Inferior parietal cortex (tissue), 1 donor: ENCODE measurements around the gene SMIM29.

ENCODE experiments used
- DNase-seq: peaks from one replicate; pipeline ENCODE4 v3.0.0-alpha.2; 2016; ENCODE audit errors: extremely low spot score

Gene SMIM29

DNA sequence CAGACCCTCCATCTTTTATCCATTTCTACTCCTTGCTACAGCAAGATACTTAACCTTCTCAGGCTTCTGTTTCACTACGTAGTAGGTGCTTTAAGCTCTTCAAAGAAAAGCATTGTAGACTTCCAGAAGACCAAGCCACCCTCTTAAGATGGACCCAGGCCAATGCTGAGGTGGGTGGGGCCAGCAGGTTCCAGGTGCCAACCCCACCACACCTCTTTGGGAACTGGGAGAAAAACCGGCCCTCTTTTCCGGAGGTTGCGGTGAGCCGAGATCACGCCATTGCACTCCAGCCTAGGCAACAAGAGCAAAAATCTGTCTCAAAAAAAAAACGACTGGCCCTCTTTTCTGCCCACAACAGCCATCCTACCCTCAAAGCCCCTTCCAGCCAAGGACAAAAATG is 22.7 kb downstream of the SMIM29 start:
- no peak for DNase-seq

DNA sequence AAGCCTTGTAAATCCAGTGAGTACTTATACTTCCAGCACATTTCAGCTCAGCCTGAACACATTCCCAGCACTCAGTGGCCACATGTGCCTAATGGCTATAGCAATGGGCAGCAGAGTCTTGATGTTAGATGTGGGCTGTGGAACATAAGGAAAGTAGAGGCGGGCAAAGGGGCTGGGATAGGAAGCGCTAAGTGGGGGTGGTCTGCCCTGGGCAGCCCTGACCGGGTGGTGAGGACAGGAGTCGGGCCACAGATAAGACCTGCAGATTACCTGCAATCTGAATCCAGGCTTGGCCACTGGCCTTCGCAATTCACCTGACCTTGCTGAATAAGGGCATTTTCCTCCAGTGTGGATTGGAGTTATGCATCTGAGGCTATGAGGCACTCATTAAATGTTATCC is 23.3 kb downstream of the SMIM29 start:
- DNase-seq, result no peak

DNA sequence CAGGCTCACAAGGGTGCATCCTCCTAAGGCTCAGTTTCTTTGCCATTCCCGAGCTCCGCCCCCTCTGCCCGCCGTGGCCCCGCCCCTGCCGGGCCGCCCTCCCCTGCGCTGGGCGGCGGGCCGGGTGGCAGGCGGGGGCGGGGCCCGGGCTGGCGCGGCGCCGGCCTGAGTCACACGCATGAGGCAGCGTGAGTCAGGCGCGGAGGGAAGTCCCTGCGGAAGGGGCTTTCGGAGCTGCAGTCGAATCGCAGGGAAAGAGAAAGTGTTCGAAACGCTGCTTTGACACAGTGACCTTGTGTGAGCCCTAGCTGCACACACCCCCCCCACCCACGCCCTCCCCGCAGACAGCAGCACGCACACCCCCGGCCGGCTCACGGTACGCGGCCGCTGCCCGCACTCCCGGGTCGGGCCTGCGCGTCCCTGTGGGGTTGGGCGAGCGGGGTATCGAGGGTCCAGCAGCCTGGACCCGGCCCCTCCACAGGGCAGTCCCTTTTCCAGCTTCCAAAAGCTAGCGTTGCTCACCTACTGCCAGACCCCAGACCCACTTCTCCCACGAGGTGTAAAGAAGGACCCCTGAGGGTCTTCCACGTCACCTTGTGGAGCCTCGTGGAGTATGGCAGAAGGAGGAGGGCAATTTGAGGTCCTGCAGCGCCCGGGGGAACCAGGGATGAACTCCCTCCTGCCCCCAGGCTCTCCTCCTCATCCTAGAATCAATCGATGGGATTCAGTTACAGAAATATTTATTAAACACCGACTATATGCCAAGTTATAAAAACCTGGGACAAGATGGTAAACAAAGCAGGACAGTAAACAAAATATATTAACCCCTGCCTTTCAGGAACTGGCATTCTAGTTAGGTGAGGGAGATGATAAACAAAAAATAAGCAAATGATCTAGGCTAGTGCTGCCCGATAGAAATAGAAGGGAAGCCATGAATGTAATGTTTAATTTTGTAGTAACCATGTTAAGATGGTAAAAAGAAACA is 24.6 kb downstream of the SMIM29 start:
- DNase-seq, result peak; percentile 84

DNA sequence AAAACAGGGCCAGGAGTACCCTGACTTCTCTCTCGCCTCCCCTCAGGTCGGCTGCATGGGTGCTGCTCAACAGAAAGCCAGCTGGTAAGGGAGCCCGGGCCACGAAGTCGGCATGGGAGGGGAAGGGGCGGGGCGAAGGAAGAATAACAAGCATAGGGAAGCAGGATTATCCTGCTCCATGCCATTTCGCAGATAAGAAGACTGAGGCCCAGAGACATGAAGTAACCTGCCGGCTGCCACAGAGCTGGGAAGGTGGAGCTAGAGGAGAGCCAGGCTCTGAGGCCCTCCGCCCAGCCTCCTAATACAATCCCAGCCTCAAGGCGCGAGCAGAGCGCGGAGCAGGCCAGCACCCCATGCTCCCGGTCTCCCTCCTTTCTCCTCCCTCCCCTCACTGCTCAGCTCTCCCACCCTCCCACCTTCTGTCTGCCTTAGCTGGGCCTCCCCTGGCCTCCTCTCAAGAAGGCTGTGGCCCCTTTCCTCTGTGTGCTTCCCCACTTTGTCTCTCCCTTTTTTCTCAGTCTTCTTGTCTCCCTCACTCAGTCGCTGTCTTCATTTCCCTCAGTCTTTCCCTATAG is 25.3 kb downstream of the SMIM29 start:
- no peak for DNase-seq

DNA sequence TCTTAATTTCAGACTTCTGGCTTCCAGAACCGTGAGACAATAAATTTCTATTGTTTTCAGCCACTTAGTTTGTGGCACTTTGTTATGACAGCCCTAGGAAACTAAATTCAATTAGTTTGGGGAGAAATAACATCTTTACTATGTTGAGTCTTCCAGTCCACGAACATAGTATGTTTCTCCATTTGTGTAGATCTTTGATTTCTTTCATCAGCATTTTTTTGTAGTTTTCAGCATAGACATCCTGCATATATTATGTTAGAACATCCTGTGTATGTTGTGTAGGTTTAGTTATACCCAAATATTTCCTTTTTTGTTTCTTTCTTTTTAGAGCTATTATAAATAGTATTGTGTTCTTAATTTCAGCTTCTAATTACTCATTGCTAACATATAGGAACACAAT is 30.1 kb downstream of the SMIM29 start:
- DNase-seq, result no peak

DNA sequence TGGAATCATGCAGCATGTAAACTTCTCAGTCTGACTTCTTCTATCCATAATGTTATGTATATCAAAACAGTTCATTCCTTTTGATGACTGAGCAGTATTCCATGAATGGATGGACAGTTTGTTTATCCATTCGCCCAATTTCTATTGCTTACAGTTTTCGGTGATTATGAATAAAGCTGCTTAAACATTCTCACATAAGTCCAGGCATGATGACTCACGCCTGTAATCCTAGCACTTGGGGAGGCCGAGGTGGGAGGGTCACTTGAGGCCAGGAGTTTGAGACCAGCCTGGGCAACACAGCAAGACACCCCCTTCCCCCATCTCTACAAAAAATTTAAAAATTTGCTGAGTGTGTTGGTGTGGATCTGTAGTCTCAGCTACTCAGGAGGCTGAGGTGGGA is 35.0 kb downstream of the SMIM29 start:
- DNase-seq, result no peak

DNA sequence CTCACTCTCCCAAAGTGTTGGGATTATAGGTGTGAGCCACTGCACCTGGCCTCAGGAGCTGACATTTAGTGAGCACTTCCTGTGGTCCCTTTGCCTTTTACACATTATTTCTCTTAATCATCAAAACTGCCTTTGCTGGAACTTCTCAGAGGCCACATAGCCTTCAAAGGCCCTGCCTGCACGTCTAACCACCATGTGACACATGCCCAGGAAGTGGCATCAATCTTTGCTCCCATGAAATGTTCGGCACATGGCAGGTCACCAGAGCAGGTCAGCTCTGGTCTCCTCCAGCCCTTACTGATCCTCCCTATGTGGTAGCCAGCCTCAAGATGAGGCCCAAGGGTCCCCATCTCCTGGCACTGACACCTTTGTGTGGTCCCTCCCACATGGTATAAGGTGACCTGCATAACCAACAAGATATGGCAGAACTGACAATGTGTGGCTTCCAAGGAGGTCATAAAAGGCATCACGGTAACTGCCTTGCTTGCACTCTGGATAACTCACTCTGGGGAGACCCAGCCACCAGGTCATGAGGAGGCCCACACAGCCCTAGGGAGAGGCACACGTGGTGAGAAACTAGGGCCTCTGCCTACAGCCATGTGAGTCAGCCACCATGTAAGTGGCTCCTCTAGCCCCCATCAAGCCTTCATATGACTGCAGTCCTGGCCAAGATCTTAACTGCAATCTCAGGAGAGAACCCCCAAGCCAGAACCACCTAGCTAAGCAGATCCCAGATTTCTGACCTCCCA is 40.9 kb downstream of the SMIM29 start:
- no peak for DNase-seq

DNA sequence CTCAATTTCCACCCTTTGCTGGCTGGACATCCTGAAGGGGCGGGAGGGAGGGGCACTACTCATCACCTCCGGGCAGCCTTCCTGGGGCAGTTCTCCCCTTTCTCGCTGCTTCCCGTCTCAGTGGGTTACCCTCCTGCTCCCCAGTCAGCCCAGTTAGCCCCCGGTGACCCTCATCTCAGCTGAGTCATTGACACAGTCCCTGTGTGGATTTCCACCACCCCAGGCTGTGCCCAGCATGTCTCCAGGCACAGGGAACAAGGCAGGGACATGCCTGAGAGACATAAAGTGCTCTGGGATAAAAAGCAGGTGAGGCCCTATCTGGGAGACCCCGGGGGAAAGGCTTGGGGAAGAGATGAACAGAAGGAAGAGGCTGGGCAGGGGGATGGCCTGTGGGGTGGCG is 42.1 kb downstream of the SMIM29 start:
- no peak for DNase-seq

DNA sequence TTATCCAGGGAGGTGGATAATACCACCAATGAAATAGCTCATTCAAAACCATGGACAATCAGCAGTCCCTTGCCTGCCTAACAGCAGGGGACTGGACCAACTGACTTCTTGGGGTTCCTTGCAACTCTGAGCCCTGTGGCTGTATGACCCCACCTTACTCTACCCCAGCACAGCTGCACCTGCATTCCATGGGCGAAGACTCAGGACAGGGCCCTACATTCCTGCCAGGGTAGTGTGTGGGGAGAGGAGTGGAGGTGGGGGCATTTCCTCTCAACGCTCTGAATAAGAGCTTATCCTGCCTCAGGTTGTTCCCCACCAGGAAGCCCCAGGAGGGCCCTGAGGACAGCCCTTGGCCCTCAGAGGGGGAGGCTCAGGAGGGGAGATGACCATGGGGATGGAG is 42.9 kb downstream of the SMIM29 start:
- no peak for DNase-seq

DNA sequence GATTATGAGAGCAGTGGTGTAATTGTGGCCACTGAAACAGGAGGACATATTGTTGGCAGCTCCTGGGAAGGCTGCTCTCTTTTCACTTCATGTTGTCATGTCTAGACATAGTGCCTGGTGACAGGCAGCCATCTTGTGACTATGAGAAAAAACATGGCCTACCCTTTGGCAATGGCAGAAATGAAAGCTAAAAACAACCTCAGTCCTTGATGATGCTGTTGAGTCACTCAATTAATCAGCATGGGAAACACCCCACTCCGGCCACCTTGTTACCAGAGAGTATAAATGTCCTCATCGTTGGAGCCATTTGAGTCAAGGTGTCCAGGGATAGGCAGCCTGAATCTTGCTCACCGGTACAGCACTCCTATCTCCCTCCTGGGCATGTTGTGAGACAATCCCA is 43.3 kb downstream of the SMIM29 start:
- DNase-seq, result no peak

DNA sequence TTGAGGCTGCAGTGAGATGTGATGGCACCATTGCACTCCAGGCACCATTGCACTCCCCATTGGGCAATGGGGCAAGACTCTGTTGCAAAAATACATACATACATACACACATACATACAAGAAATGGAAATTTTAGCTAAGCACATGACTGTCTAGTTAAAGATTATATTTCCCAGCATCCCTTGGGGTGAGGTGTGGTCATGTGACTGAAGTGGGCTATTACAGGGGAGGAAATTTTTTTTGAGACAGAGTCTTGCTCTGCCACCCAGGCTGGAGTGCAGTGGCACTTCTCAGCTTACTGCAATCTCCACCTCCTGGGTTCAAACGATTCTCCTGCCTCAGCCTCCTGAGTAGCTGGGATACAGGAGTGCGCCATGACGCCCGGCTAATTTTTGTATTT is 44.1 kb downstream of the SMIM29 start:
- DNase-seq, result no peak

DNA sequence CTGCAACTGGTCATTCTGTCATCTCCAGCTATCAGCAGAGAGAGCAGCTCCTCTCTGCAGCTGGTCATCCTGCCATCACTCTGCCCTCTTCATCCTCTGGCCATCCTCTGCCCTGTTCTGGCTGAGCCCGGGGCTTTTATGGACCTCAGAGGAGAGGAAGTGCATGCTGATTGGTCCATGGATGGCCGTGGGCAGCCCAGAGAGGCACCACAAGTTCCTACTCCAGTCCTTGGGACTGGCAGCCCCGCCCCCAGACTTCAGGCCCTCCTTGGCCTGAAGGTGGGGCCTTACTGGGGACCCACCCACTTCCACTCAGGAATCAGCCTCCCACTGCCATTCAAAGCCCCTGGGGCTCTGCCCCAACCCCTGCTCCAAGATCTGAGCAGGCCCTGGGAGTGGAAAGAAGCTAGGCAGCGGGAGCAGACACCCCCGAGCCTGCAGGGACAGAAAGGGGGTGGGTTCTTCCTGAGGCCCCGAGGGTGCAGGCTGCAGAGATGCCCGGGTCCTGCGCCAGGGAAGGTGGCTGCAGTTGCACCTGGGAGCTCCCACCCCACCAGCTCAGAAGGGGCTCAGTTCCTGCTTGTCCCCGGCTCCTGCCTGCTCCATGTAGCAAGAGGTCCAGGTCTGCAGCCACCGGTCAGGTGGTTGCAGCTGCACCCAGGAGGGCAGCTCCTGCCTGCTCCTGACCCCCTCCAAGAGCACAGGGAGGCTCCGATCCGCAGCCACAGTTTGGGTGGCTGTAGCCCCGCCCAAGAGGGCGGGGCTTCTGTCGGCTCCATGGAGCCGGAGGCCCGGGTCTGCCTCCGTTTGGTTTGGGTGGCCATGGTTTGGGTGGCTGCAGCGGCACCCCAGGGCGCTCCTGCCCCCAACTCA is 46.2 kb downstream of the SMIM29 start:
- DNase-seq, result no peak

DNA sequence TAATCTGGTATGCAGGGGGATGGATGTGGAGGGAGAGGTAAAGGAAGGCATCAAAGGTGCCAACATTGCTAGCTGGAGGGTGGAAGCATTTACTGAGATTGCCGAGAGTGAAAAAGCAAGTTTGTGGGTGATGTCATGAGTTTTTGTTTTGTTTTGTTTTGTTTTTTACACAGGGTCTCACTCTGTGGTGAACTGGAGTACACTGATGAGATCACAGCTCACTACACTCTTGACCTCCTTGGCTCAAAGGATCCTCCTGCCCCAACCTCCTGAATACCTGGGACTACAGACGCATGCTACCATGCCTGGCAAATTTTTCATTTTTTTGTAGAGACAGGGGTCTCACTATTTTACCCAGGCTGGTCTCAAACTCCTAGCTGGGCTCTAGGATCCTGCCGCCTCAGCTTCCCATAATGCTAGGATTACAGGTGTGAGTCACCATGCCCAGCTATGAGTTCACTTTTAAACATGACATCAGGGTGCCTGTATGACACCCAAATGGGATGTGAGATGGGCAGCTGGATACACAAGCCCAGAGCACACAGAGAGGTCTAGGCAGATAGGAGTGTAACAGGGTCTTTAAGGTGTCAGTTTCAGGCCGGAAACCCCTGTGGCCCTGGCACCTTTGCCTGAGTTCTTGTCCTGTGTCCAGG is 47.2 kb downstream of the SMIM29 start:
- no peak for DNase-seq

DNA sequence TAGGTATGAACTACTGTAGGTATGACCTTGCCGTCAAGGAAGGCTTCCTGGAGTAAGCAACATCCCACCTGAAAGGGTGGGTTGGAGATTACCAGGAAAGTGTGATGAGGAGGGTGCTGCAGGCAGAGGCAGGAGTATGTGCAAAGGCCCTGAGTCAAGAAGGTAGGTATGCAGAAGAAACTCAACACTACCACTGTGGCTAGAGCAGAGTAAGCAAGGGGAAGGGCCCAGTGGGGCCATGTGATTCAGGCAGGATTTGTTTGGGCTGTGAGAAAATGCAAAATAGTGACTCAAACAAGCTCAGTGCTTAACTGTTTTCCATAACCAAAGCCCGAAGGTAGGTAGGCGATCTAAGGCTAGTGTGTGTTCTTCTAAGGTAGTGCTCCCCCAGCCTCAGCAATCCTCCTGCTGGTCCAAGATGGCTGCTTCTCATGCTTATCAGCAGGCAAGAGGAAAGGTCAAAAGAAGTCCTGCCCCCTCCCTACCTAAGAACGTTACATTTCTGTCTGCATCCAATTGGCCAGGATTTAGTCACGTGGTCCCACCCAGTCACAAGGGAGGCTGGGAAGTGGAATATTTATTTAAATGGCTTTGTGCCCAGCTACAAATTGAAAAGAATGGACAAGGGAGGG is 48.4 kb downstream of the SMIM29 start:
- DNase-seq, result no peak

DNA sequence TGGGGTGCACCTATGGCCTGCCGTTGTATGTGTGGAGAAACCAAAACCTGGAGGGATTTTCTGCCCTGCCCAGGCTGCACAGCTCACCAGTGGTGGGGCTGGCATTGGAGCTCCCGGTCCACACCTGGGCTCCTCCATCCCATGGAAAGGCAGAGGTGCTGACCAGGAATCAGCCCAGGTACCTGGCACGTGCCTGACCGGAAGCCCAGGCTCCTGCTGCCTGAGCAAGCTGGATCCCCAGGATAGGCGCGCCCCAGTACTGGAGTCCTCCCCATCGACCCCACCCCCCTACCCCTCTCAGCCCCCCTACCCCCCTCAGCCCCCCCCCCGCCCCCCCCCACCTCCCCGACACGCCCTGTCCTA is 52.0 kb downstream of the SMIM29 start:
- no peak for DNase-seq
